OCI-LY3 (cell line): ENCODE measurements around the gene PC.

Source experiments
- EZH2phosphoT487 ChIP-seq: fragments of 200-600 bp; shearing (Covaris generic); IDR thresholded peaks from 2 replicates; pipeline ENCODE4 v1.6.1; 2018; ENCODE audit warnings: antibody characterized with exemption, mixed run types, low read depth
- TF ChIP-seq, protein P1 (sequence below): fragments of 200-600, 300-600 bp; sonication (generic); IDR thresholded peaks from 2 replicates; pipeline ENCODE4 v1.5.1; 2014; ENCODE audit warnings: antibody characterized with exemption, low read length, low read depth

- TF ChIP-seq, protein P1, sequence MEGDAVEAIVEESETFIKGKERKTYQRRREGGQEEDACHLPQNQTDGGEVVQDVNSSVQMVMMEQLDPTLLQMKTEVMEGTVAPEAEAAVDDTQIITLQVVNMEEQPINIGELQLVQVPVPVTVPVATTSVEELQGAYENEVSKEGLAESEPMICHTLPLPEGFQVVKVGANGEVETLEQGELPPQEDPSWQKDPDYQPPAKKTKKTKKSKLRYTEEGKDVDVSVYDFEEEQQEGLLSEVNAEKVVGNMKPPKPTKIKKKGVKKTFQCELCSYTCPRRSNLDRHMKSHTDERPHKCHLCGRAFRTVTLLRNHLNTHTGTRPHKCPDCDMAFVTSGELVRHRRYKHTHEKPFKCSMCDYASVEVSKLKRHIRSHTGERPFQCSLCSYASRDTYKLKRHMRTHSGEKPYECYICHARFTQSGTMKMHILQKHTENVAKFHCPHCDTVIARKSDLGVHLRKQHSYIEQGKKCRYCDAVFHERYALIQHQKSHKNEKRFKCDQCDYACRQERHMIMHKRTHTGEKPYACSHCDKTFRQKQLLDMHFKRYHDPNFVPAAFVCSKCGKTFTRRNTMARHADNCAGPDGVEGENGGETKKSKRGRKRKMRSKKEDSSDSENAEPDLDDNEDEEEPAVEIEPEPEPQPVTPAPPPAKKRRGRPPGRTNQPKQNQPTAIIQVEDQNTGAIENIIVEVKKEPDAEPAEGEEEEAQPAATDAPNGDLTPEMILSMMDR: no peak
- TF ChIP-seq EZH2phosphoT487: no peak
These were observed 94.6 kb downstream of the PC start for GRCh38 chr11:66863428-66864125.
